ENCODE data around the gene MBNL1. TPM values are rescaled to one million over a fixed set of nuclear protein-coding genes. Genes with fewer than 3 reads are reported as not detected.
"Not testable (repeated sequence)": the region's sequence is repeated elsewhere in the genome, so short reads cannot be mapped to it uniquely, and the experiment has no call there.

Gene MBNL1
- total RNA-seq, 1 donor from 2014 or later = 229 TPM

- TF ChIP-seq, protein P1, sequence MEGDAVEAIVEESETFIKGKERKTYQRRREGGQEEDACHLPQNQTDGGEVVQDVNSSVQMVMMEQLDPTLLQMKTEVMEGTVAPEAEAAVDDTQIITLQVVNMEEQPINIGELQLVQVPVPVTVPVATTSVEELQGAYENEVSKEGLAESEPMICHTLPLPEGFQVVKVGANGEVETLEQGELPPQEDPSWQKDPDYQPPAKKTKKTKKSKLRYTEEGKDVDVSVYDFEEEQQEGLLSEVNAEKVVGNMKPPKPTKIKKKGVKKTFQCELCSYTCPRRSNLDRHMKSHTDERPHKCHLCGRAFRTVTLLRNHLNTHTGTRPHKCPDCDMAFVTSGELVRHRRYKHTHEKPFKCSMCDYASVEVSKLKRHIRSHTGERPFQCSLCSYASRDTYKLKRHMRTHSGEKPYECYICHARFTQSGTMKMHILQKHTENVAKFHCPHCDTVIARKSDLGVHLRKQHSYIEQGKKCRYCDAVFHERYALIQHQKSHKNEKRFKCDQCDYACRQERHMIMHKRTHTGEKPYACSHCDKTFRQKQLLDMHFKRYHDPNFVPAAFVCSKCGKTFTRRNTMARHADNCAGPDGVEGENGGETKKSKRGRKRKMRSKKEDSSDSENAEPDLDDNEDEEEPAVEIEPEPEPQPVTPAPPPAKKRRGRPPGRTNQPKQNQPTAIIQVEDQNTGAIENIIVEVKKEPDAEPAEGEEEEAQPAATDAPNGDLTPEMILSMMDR (IDR thresholded peaks at IDR 0.05) = no peak
- no peak for DNase-seq
- intact Hi-C loops (cut with DNase I) = no loop called here
- Histone ChIP-seq H3K9me3 (no peaks in the 10 kb centered on the region), H3K4me1 (peaks cover 26% of the 10 kb centered on the region), H3K4me3 (no peak overlapping the region), H3K36me3 (peaks cover 15% of the 10 kb centered on the region), H3K27me3 (no peaks in the 10 kb centered on the region), H3K27ac (no peak overlapping the region)
- ATAC-seq = peak; percentile 47
Observed at GRCh38 chr3:152436707-152437590, 168.2 kb downstream of the MBNL1 start.

DNA sequence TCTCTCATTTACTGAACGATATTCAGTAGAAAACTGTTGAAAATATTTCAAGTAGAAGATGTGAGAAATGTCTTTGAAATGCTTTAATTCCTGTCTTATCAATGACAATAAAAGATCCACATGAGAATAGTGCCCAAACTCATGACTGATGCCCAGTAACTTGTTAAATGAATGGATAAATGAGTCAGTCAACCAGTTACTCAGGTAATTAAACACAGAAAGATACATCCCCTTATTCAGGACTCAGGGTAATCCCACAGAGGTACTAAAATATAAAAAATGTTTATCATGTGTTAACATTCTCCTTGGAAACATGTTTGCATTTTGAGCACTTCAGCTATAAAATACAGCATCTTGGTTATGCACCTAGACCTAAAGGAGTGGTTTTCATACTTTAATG lies 169.5 kb downstream of the MBNL1 start:
- peaks cover 8% of the 10 kb centered on the region for H3K36me3 ChIP-seq
- no peak overlapping the region for H3K4me3 ChIP-seq
- ATAC-seq (no peak), DNase-seq (no peak)
- no peaks in the 10 kb centered on the region for H3K9me3 ChIP-seq
- H3K27me3 ChIP-seq = no peaks in the 10 kb centered on the region
- intact Hi-C loops (cut with DNase I) = no loop called here
- TF ChIP-seq, protein P1 (IDR thresholded peaks at IDR 0.05) = no peak
- H3K27ac ChIP-seq = no peak overlapping the region
- peaks cover 38% of the 10 kb centered on the region for H3K4me1 ChIP-seq

DNA sequence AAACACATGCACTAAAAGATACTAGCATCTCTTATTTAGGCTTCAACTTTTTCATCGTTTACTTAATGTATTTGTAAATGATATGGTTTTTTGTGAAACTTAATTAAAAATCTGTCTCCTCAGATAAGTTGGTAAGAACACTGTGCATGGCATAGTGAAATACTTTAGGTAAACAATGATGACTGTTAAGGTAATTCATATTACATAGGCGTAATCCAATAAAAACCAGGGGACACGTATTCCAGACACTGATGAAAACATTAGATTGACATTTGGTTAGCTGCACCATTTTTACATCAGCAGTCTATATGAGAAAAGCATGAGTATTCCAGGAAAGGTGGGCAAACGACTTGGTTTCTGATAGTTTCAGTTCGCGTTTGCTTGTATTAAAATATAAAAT lies 170.0 kb downstream of the MBNL1 start:
- no peaks in the 10 kb centered on the region for H3K27me3 ChIP-seq
- no peak overlapping the region for H3K27ac ChIP-seq
- peaks cover 43% of the 10 kb centered on the region for H3K4me1 ChIP-seq
- DNase-seq = no peak
- no peak overlapping the region for H3K4me3 ChIP-seq
- TF ChIP-seq, protein P1 (IDR thresholded peaks at IDR 0.05) = no peak
- no peaks in the 10 kb centered on the region for H3K9me3 ChIP-seq
- intact Hi-C loops (cut with DNase I) = no loop called here
- peaks cover 5% of the 10 kb centered on the region for H3K36me3 ChIP-seq
- ATAC-seq = no peak

- H3K4me1 ChIP-seq = peaks cover 54% of the 10 kb centered on the region
- ATAC-seq; H3K9me3 ChIP-seq; intact Hi-C loops (cut with DNase I); H3K4me3 ChIP-seq; H3K36me3 ChIP-seq; H3K27me3 ChIP-seq; DNase-seq; H3K27ac ChIP-seq: not testable (repeated sequence)
Observed at GRCh38 chr3:152440243-152440642, 171.5 kb downstream of the MBNL1 start.

- H3K9me3 ChIP-seq = no peaks in the 10 kb centered on the region
- TF ChIP-seq, protein P1 (IDR thresholded peaks at IDR 0.05) = no peak
- H3K27ac ChIP-seq = no peak overlapping the region
- peaks cover 33% of the 10 kb centered on the region for H3K36me3 ChIP-seq
- DNase-seq = no peak
- peak; percentile 31 for ATAC-seq
- peaks cover 44% of the 10 kb centered on the region for H3K4me1 ChIP-seq
- no peaks in the 10 kb centered on the region for H3K27me3 ChIP-seq
- intact Hi-C loops (cut with DNase I) = no loop called here
- H3K4me3 ChIP-seq = no peak overlapping the region
Observed at GRCh38 chr3:152443212-152444023, 174.7 kb downstream of the MBNL1 start.

All from upper lobe of right lung (tissue), 1 donor.